MM.1S (cell line): Measurements from ENCODE around the gene FRMD3.

ENCODE experiments used
- DNase-seq: peaks from one replicate; pipeline ENCODE4 v3.0.0-alpha.2; 2015
- H2AFZ ChIP-seq: fragments of 300-600 bp; sonication (generic); 2 replicates; pipeline ENCODE4 v1.6.0; 2016; ENCODE audit warnings: antibody characterized with exemption, low read length
- H3F3A ChIP-seq: fragments of 300-600 bp; sonication (generic); 2 replicates; pipeline ENCODE4 v1.6.1; 2016; ENCODE audit warnings: mild to moderate bottlenecking, antibody characterized with exemption, low read length, moderate library complexity, mixed read lengths; ENCODE audit not compliant: insufficient read depth
- H3K27ac ChIP-seq: fragments of 300-600 bp; sonication (generic); 2 replicates; pipeline ENCODE4 v1.5.1; 2016; ENCODE audit warnings: mild to moderate bottlenecking, low read length
- H3K27me3 ChIP-seq: fragments of 300-600 bp; sonication (generic); replicated peaks from 2 replicates; pipeline ENCODE4 v1.6.0; 2016; ENCODE audit warnings: low read length; ENCODE audit not compliant: insufficient read depth
- H3K36me3 ChIP-seq: fragments of 300-600 bp; sonication (generic); replicated peaks from 2 replicates; pipeline ENCODE4 v1.6.1; 2016; ENCODE audit warnings: mild to moderate bottlenecking, low read length, mixed read lengths; ENCODE audit not compliant: insufficient read depth
- H3K4me1 ChIP-seq: fragments of 300-600 bp; sonication (generic); 2 replicates; pipeline ENCODE4 v1.6.1; 2016; ENCODE audit warnings: low read length, mixed read lengths
- H3K4me2 ChIP-seq: fragments of 300-600 bp; sonication (generic); 2 replicates; pipeline ENCODE4 v1.6.0; 2016; ENCODE audit warnings: low read depth, low read length
- H3K4me3 ChIP-seq: fragments of 300-600 bp; sonication (generic); 2 replicates; pipeline ENCODE4 v1.5.1; 2016; ENCODE audit warnings: low read length, mixed read lengths
- H3K79me2 ChIP-seq: fragments of 300-600 bp; sonication (generic); 2 replicates; pipeline ENCODE4 v1.6.1; 2016; ENCODE audit warnings: mixed run types, low read length, mixed read lengths
- H3K9ac ChIP-seq: fragments of 300-600 bp; sonication (generic); 2 replicates; pipeline ENCODE4 v1.6.1; 2016; ENCODE audit warnings: low read length, mixed read lengths
- H3K9me2 ChIP-seq: fragments of 300-600 bp; sonication (generic); replicated peaks from 2 replicates; pipeline ENCODE4 v1.6.1; 2016; ENCODE audit warnings: mild to moderate bottlenecking, low read length, mixed read lengths; ENCODE audit not compliant: insufficient read depth
- H3K9me3 ChIP-seq: fragments of 300-600 bp; sonication (generic); replicated peaks from 2 replicates; pipeline ENCODE4 v1.6.1; 2016; ENCODE audit warnings: mild to moderate bottlenecking, low read length, mixed read lengths; ENCODE audit not compliant: insufficient read depth
- H4K20me1 ChIP-seq: fragments of 300-600 bp; sonication (generic); 2 replicates; pipeline ENCODE4 v1.6.1; 2016; ENCODE audit warnings: mild to moderate bottlenecking, low read length, moderate library complexity, mixed read lengths; ENCODE audit not compliant: insufficient read depth
- CTCF ChIP-seq: fragments of 300-600 bp; sonication (generic); IDR thresholded peaks from 2 replicates; pipeline ENCODE4 v1.5.1; 2016; ENCODE audit warnings: antibody characterized with exemption, low read length, mixed read lengths
- EZH2 ChIP-seq: fragments of 300-600 bp; sonication (generic); optimal IDR thresholded peaks from 2 replicates; pipeline ENCODE3; 2017; ENCODE audit warnings: low read depth, mild to moderate bottlenecking, antibody characterized with exemption, low read length, mixed read lengths
- EZH2phosphoT487 ChIP-seq: fragments of 300-600 bp; sonication (generic); IDR thresholded peaks from 2 replicates; pipeline ENCODE4 v1.6.1; 2018; ENCODE audit warnings: antibody characterized with exemption, low read length

Gene FRMD3

GRCh38 chr9:83382421-83382820 is 155.8 kb downstream of the FRMD3 start:
- H3K9me2 ChIP-seq, result no peaks in the 10 kb centered on the region
- TF ChIP-seq EZH2, result no peak
- TF ChIP-seq EZH2phosphoT487, result no peak
- TF ChIP-seq CTCF, result no peak

GRCh38 chr9:83379045-83379444 is 159.2 kb downstream of the FRMD3 start:
- no peak overlapping the region for H3K9ac ChIP-seq
- no peaks in the 10 kb centered on the region for H3K27me3 ChIP-seq
- no peak for TF ChIP-seq EZH2phosphoT487
- TF ChIP-seq CTCF, result no peak
- TF ChIP-seq EZH2, result no peak
- no peaks in the 10 kb centered on the region for H3K79me2 ChIP-seq
- H3K36me3 ChIP-seq, result no peaks in the 10 kb centered on the region
- DNase-seq, result no peak
- H3K4me3 ChIP-seq, result no peak overlapping the region
- no peak overlapping the region for H3K27ac ChIP-seq
- H3K4me1 ChIP-seq, result no peaks in the 10 kb centered on the region
- H3K4me2 ChIP-seq, result no peak overlapping the region
- H3K9me2 ChIP-seq, result no peaks in the 10 kb centered on the region
- no peaks in the 10 kb centered on the region for H3K9me3 ChIP-seq
- no peak overlapping the region for H2AFZ ChIP-seq
- H3F3A ChIP-seq, result no peaks in the 10 kb centered on the region
- H4K20me1 ChIP-seq, result no peaks in the 10 kb centered on the region

More at GRCh38 chr9:83382421-83382820, 155.8 kb downstream of the FRMD3 start:
- Histone ChIP-seq H3K79me2 (no peaks in the 10 kb centered on the region), H3K4me3 (no peak overlapping the region), H3K9ac (no peak overlapping the region), H3K4me2 (no peak overlapping the region), H2AFZ (no peak overlapping the region), H4K20me1 (no peaks in the 10 kb centered on the region), H3F3A (no peaks in the 10 kb centered on the region), H3K36me3 (no peaks in the 10 kb centered on the region), H3K27ac (no peak overlapping the region), H3K27me3 (no peaks in the 10 kb centered on the region), H3K9me3 (no peaks in the 10 kb centered on the region), H3K4me1 (no peaks in the 10 kb centered on the region)
- DNase-seq, result no peak

- H3K4me2 ChIP-seq, result no peak overlapping the region
- no peak for TF ChIP-seq EZH2
- no peak for TF ChIP-seq CTCF
- no peak for TF ChIP-seq EZH2phosphoT487
- H3K4me1 ChIP-seq, result no peaks in the 10 kb centered on the region
- no peak overlapping the region for H3K4me3 ChIP-seq
- no peaks in the 10 kb centered on the region for H3K79me2 ChIP-seq
- H3K27ac ChIP-seq, result no peak overlapping the region
- no peak for DNase-seq
- H3K27me3 ChIP-seq, result no peaks in the 10 kb centered on the region
- H3K9me2 ChIP-seq, result no peaks in the 10 kb centered on the region
- H2AFZ ChIP-seq, result no peak overlapping the region
- no peaks in the 10 kb centered on the region for H4K20me1 ChIP-seq
- no peaks in the 10 kb centered on the region for H3K36me3 ChIP-seq
- no peaks in the 10 kb centered on the region for H3F3A ChIP-seq
- H3K9me3 ChIP-seq, result no peaks in the 10 kb centered on the region
- H3K9ac ChIP-seq, result no peak overlapping the region
These were observed 165.2 kb downstream of the FRMD3 start for GRCh38 chr9:83372957-83373356.
